GM18517 (cell line): ENCODE measurements around the gene TTF2.
A peak's percentile ranks its signal among the peaks of the same experiment; 100 is the strongest.

Source experiments
- ATAC-seq: cut with Tn5 transposase; IDR thresholded peaks from one replicate; pipeline ENCODE4 v1.9.1; 2021; ENCODE audit warnings: mild to moderate bottlenecking, moderate library complexity; ENCODE audit not compliant: unreplicated experiment

TTF2 gene

GRCh38 chr1:117045644-117046043 lies 14.5 kb upstream of the TTF2 start:
- no peak for ATAC-seq

- ATAC-seq = no peak
Observed at GRCh38 chr1:117046781-117047180, 13.3 kb upstream of the TTF2 start.

- no peak for ATAC-seq
Observed at GRCh38 chr1:117047271-117047670, 12.9 kb upstream of the TTF2 start.

- ATAC-seq = no peak
Observed at GRCh38 chr1:117049857-117050256, 10.3 kb upstream of the TTF2 start.

- peak; percentile 79 for ATAC-seq
Observed at GRCh38 chr1:117051224-117052064, 8.7 kb upstream of the TTF2 start.

- ATAC-seq = no peak
Observed at GRCh38 chr1:117054068-117054467, 6.1 kb upstream of the TTF2 start.

- no peak for ATAC-seq
Observed at GRCh38 chr1:117058810-117059209, 1.3 kb upstream of the TTF2 start.

- ATAC-seq = peak; percentile 29
Observed at GRCh38 chr1:117059334-117059677, 820 bp upstream of the TTF2 start.

GRCh38 chr1:117060441-117061317 lies 553 bp downstream of the TTF2 start:
- peak; percentile 2 for ATAC-seq

GRCh38 chr1:117061986-117062415 lies 1.9 kb downstream of the TTF2 start:
- ATAC-seq = no peak

- no peak for ATAC-seq
Observed at GRCh38 chr1:117066367-117066766, 6.2 kb downstream of the TTF2 start.

- ATAC-seq = no peak
Observed at GRCh38 chr1:117067533-117068370, 7.6 kb downstream of the TTF2 start.

- ATAC-seq = no peak
Observed at GRCh38 chr1:117068580-117068979, 8.5 kb downstream of the TTF2 start.

GRCh38 chr1:117069220-117069844 lies 9.2 kb downstream of the TTF2 start:
- ATAC-seq = no peak

GRCh38 chr1:117070124-117070523 lies 10.0 kb downstream of the TTF2 start:
- ATAC-seq = no peak

- no peak for ATAC-seq
Observed at GRCh38 chr1:117076648-117077047, 16.5 kb downstream of the TTF2 start.

- no peak for ATAC-seq
Observed at GRCh38 chr1:117077267-117077666, 17.1 kb downstream of the TTF2 start.

- ATAC-seq = no peak
Observed at GRCh38 chr1:117079737-117080136, 19.6 kb downstream of the TTF2 start.

- ATAC-seq = no peak
Observed at GRCh38 chr1:117084231-117084630, 24.1 kb downstream of the TTF2 start.

- no peak for ATAC-seq
Observed at GRCh38 chr1:117087686-117088085, 27.6 kb downstream of the TTF2 start.

- ATAC-seq = no peak
Observed at GRCh38 chr1:117089996-117090395, 29.9 kb downstream of the TTF2 start.
